HG02840 (cell line): ENCODE results near the gene LRIG1.

Experiments used
- ATAC-seq: cut with Tn5 transposase; IDR thresholded peaks from one replicate; pipeline ENCODE4 v1.9.1; 2021; ENCODE audit warnings: mild to moderate bottlenecking, moderate library complexity, moderate number of reproducible peaks; ENCODE audit not compliant: unreplicated experiment, low FRiP score

The LRIG1 gene

GRCh38 chr3:66489581-66489980 is 11.2 kb downstream of the LRIG1 start:
- no peak for ATAC-seq

- ATAC-seq: no peak
These were observed 11.7 kb downstream of the LRIG1 start for GRCh38 chr3:66489115-66489514.

GRCh38 chr3:66488492-66488891 is 12.3 kb downstream of the LRIG1 start:
- no peak for ATAC-seq

GRCh38 chr3:66487465-66487864 is 13.4 kb downstream of the LRIG1 start:
- no peak for ATAC-seq

GRCh38 chr3:66486646-66487045 is 14.2 kb downstream of the LRIG1 start:
- no peak for ATAC-seq

GRCh38 chr3:66486202-66486601 is 14.6 kb downstream of the LRIG1 start:
- no peak for ATAC-seq

GRCh38 chr3:66485291-66485968 is 15.4 kb downstream of the LRIG1 start:
- ATAC-seq: no peak

GRCh38 chr3:66484106-66484844 is 16.5 kb downstream of the LRIG1 start:
- no peak for ATAC-seq

- no peak for ATAC-seq
These were observed 17.4 kb downstream of the LRIG1 start for GRCh38 chr3:66483409-66483906.

GRCh38 chr3:66483006-66483405 is 17.8 kb downstream of the LRIG1 start:
- ATAC-seq: no peak

- ATAC-seq: no peak
These were observed 18.8 kb downstream of the LRIG1 start for GRCh38 chr3:66482018-66482404.

- ATAC-seq: no peak
These were observed 19.5 kb downstream of the LRIG1 start for GRCh38 chr3:66481071-66482017.

- ATAC-seq: no peak
These were observed 20.2 kb downstream of the LRIG1 start for GRCh38 chr3:66480666-66481065.

GRCh38 chr3:66479532-66479947 is 21.3 kb downstream of the LRIG1 start:
- no peak for ATAC-seq

GRCh38 chr3:66478960-66479359 is 21.9 kb downstream of the LRIG1 start:
- no peak for ATAC-seq

GRCh38 chr3:66477856-66478255 is 23.0 kb downstream of the LRIG1 start:
- ATAC-seq: no peak

GRCh38 chr3:66476852-66477381 is 23.9 kb downstream of the LRIG1 start:
- no peak for ATAC-seq

- ATAC-seq: no peak
These were observed 25.3 kb downstream of the LRIG1 start for GRCh38 chr3:66475386-66476020.

- no peak for ATAC-seq
These were observed 27.1 kb downstream of the LRIG1 start for GRCh38 chr3:66473692-66474091.

GRCh38 chr3:66473181-66473580 is 27.6 kb downstream of the LRIG1 start:
- no peak for ATAC-seq
